Tibial nerve (tissue), 4 donors: ENCODE measurements around the gene PRLR. TPM values are rescaled to one million over a fixed set of nuclear protein-coding genes. Genes with fewer than 3 reads are reported as not detected.

Experiments
- DNase-seq, 2 donors: peaks; one replicate each; pipeline ENCODE4 v3.0.0-alpha.2; 2019; ENCODE audit warnings: low spot score in 2 of 2
- H3K27ac ChIP-seq, 4 donors: fragments of 200-600 bp; sonication (generic) in 3 of 4; one replicate each; pipeline ENCODE4 v1.5.1; 2017 to 2019; ENCODE audit warnings: mild to moderate bottlenecking in 1 of 4
- H3K27me3 ChIP-seq, 2 donors: fragments of 200-600 bp; sonication (generic) in 1 of 2; one replicate each; pipeline versions ENCODE4 v1.5.1 to v1.6.0; 2017 to 2019
- H3K36me3 ChIP-seq, 3 donors: fragments of 200-600 bp; sonication (generic); one replicate each; pipeline ENCODE4 v1.5.1; 2018 to 2019
- H3K4me1 ChIP-seq, 4 donors: fragments of 200-600 bp; sonication (generic) in 3 of 4; one replicate each; pipeline ENCODE4 v1.5.1; 2017 to 2019
- H3K4me3 ChIP-seq, 4 donors: fragments of 200-600 bp; sonication (generic) in 3 of 4; one replicate each; pipeline ENCODE4 v1.5.1; 2017 to 2019; ENCODE audit warnings: mild to moderate bottlenecking in 1 of 4, moderate library complexity in 1 of 4
- H3K9me3 ChIP-seq, 4 donors: fragments of 200-600 bp; sonication (generic) in 3 of 4; one replicate each; pipeline ENCODE4 v1.5.1; 2017 to 2019
- EP300 ChIP-seq, 2 donors: sonication (generic); formaldehyde crosslinking; IDR thresholded peaks; one replicate each; pipeline ENCODE4 v1.6.1; 2017; ENCODE audit warnings: antibody characterized with exemption in 2 of 2, mild to moderate bottlenecking in 1 of 2
- POLR2A ChIP-seq, 2 donors: fragments of 450-650 bp; IDR thresholded peaks; one replicate each; pipeline ENCODE4 v1.6.1; 2017; ENCODE audit warnings: antibody characterized with exemption in 2 of 2, mild to moderate bottlenecking in 2 of 2, moderate library complexity in 2 of 2
- WGBS, 2 donors: methylation state at CpG; one replicate each; pipeline ENCODE4 v1.1.5; 2018; 5-methylcytosine and 5-hydroxymethylcytosine counted together
- total RNA-seq, 4 donors: library from RNA; depleted of rRNA; stranded (reverse); fragments of >200 nt; gene quantifications; one replicate each; pipeline ENCODE4 v1.1.0, GENCODE V29; 2016
- TF ChIP-seq, protein P1 (sequence below), 5 experiments: fragments of 200-600 bp in 3 of 5; fragments of 450-650 bp in 2 of 5; sonication (generic) in 3 of 5; IDR thresholded peaks; one replicate each; pipeline ENCODE4 v1.5.1; 2016 to 2019; ENCODE audit warnings: antibody characterized with exemption in 5 of 5, mild to moderate bottlenecking in 3 of 5, moderate library complexity in 2 of 5

Gene PRLR
- total RNA-seq, 4 donors from 2014 or later: 0.84 to 5.3 (median 4.0) TPM

DNA sequence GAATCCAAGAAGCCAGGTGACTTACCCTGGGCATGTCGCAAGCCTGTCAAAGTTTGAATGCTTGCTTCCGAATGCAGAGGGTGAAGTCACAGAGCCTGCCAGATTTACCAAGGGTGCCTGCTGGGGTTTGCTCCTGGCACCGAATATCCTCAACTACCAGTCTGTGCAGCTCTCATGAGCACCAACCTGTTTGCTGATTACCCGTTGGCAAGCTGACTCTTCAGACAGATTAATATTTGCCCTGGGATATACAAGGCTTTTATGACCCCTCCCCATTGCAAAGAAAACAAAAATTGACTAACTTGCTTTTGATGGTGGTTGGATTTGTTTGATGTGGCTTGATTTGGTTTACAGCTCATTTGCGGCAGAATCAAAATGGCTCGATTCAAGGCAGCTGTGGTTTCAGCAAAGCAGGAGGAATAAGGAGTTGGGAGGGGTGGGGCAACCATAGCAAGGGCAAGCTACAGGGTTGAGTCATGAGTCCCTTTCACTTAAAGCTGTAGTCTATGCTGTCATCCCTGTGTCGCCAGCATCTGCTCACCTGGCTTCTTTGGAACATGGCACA is 100.3 kb downstream of the PRLR start:
- Histone ChIP-seq H3K36me3 (no peaks in the 10 kb centered on the region), H3K9me3 (no peaks in the 10 kb centered on the region), H3K4me1 (no peaks in the 10 kb centered on the region), H3K4me3 (no peak overlapping the region), H3K27ac (no peak overlapping the region), H3K27me3 (no peaks in the 10 kb centered on the region)
- TF ChIP-seq, protein P1, sequence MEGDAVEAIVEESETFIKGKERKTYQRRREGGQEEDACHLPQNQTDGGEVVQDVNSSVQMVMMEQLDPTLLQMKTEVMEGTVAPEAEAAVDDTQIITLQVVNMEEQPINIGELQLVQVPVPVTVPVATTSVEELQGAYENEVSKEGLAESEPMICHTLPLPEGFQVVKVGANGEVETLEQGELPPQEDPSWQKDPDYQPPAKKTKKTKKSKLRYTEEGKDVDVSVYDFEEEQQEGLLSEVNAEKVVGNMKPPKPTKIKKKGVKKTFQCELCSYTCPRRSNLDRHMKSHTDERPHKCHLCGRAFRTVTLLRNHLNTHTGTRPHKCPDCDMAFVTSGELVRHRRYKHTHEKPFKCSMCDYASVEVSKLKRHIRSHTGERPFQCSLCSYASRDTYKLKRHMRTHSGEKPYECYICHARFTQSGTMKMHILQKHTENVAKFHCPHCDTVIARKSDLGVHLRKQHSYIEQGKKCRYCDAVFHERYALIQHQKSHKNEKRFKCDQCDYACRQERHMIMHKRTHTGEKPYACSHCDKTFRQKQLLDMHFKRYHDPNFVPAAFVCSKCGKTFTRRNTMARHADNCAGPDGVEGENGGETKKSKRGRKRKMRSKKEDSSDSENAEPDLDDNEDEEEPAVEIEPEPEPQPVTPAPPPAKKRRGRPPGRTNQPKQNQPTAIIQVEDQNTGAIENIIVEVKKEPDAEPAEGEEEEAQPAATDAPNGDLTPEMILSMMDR (IDR thresholded peaks at IDR 0.05): no peak
- TF ChIP-seq POLR2A (IDR thresholded peaks at IDR 0.05) (no peak), EP300 (IDR thresholded peaks at IDR 0.05) (no peak)
- DNase-seq: no peak
- WGBS, 2 donors: 87 to 95% methylated on average over 7 of the region's 7 CpGs

DNA sequence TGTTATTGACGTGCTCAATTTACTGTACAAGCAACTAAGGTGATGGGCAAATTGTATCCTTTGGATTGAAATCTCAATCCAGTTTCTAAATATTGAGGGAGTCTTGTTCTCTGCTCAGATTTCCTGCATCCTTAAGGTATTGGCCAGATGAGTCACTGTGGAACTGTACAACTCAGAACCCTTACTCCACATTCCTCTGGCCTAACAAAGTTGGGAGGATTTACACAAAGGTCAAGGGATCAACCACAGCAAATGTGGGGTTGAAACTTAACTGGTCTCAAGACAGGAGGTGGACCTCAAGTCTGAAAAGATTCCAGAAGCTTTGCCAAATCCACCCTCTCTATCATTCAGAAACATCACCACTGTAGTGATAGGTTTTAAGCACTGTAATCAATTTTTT is 101.0 kb downstream of the PRLR start:
- no peaks in the 10 kb centered on the region for H3K4me1 ChIP-seq
- no peaks in the 10 kb centered on the region for H3K36me3 ChIP-seq
- H3K4me3 ChIP-seq: no peak overlapping the region
- WGBS, 2 donors: 64 to 67% methylated on average over 1 of the region's 1 CpG
- no peak for DNase-seq
- no peaks in the 10 kb centered on the region for H3K9me3 ChIP-seq
- H3K27ac ChIP-seq: no peak overlapping the region
- no peaks in the 10 kb centered on the region for H3K27me3 ChIP-seq
- TF ChIP-seq, protein P1 (IDR thresholded peaks at IDR 0.05): no peak
- TF ChIP-seq EP300 (IDR thresholded peaks at IDR 0.05): no peak
- TF ChIP-seq POLR2A (IDR thresholded peaks at IDR 0.05): no peak

DNA sequence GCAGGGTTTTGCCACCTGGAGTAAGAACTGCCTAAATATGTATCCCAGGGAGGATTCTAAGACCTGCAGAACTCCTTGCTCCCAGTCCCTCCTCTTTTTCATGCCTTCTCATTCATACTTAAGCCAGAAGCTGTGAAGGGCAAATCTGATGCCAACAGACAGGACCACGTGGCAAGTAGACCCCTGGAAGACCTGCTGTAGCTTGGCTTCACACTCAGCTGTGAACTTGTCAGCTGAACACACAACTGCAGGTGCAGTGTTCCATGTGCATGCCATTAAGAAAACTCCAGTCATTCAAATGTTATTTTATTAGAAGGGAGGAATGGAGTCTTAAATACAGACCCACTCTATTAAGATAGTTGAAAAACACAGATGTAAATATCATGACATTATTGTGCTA is 103.3 kb downstream of the PRLR start:
- H3K4me1 ChIP-seq: no peaks in the 10 kb centered on the region
- H3K4me3 ChIP-seq: no peak overlapping the region
- H3K9me3 ChIP-seq: no peaks in the 10 kb centered on the region
- no peak overlapping the region for H3K27ac ChIP-seq
- no peaks in the 10 kb centered on the region for H3K27me3 ChIP-seq
- no peak for DNase-seq
- TF ChIP-seq, protein P1 (IDR thresholded peaks at IDR 0.05): no peak
- TF ChIP-seq EP300 (IDR thresholded peaks at IDR 0.05) (no peak), POLR2A (IDR thresholded peaks at IDR 0.05) (no peak)
- H3K36me3 ChIP-seq: no peaks in the 10 kb centered on the region
- 78 to 82% methylated on average over 1 of the region's 1 CpG for WGBS, 2 donors

DNA sequence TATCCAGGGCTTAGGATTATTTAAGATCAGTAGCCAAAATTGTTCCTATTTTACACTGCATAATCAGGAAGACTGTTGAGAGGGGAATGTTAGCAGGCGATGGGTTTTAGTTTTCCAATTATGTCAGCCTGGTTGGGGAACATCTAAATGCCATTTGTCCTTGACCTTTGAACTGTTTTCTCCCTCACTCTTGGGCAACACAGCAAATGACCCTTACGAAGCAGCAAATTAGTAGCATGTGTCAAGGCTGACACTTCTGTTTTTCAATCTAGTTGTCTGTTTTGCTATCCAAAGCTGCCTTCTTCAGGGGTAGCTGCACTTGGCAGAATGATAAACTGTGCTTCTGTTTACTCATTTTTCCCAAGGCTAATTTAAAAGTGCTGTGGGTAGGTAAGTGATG is 104.5 kb downstream of the PRLR start:
- DNase-seq: no peak
- H3K4me3 ChIP-seq: no peak overlapping the region
- WGBS, 2 donors: 57 to 94% methylated on average over 2 of the region's 2 CpGs

DNA sequence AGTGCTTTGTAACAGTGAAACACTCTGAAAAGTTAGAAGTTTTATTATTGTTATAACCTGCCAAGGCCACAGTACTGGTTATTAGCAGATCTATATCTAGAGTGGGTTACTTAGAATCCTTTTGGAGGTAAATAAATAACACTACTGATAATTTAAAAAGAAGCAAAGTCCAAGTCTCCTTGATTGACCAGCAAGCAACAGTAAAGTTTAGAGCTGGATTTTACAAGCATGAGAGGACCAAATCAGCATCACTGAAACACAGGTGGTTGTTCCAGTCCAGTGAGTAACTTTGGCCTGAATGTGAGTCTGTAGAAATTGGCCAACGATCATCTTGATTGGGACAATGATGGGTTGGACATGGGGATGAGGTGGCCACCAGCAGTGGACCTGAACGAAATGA is 105.4 kb downstream of the PRLR start:
- Histone ChIP-seq H3K9me3 (no peaks in the 10 kb centered on the region), H3K27ac (no peak overlapping the region), H3K36me3 (no peaks in the 10 kb centered on the region), H3K4me3 (no peak overlapping the region), H3K27me3 (no peaks in the 10 kb centered on the region), H3K4me1 (no peaks in the 10 kb centered on the region)
- no peak for TF ChIP-seq POLR2A (IDR thresholded peaks at IDR 0.05)
- no peak for TF ChIP-seq EP300 (IDR thresholded peaks at IDR 0.05)
- TF ChIP-seq, protein P1 (IDR thresholded peaks at IDR 0.05): no peak
- no peak for DNase-seq
- 76 to 83% methylated on average over 2 of the region's 2 CpGs for WGBS, 2 donors

More for the DNA sequence above, 104.5 kb downstream of the PRLR start:
- Histone ChIP-seq H3K27me3 (no peaks in the 10 kb centered on the region), H3K9me3 (no peaks in the 10 kb centered on the region), H3K36me3 (no peaks in the 10 kb centered on the region), H3K27ac (no peak overlapping the region), H3K4me1 (no peaks in the 10 kb centered on the region)
- no peak for TF ChIP-seq POLR2A (IDR thresholded peaks at IDR 0.05)
- TF ChIP-seq, protein P1 (IDR thresholded peaks at IDR 0.05): no peak
- no peak for TF ChIP-seq EP300 (IDR thresholded peaks at IDR 0.05)
